Caco-2 (cell line): ENCODE results near the gene STAC2. TPM values are rescaled to one million over a fixed set of nuclear protein-coding genes. Genes with fewer than 3 reads are reported as not detected.
A peak's percentile ranks its signal among the peaks of the same experiment; 100 is the strongest.

Experiments used
- BruUV-seq: library from RNA; stranded (reverse); fragments of 400-500 nt; replicated peaks from 2 replicates; lab custom pipeline; 2021; lab: Mats Ljungman, UMichigan
- CTCF ChIA-PET: fragments of 300-600 bp; sonication (Branson Sonifier 250); formaldehyde crosslinking; loops from one replicate; lab custom pipeline; 2022; ENCODE audit warnings: antibody characterized with exemption; lab: Charles Lee
- POLR2A ChIA-PET: fragments of 300-600 bp; sonication (Branson Sonifier 250); formaldehyde crosslinking; loops from one replicate; lab custom pipeline; 2022; ENCODE audit warnings: antibody characterized with exemption; lab: Charles Lee
- DNase-seq, 2 experiments: peaks; one replicate each; pipeline versions ENCODE4 v3.0.0 to v3.0.0-alpha.2; 2020 to 2022
- H3K27me3 ChIP-seq: replicated peaks from 2 replicates; pipeline ENCODE4 v1.6.0; 2011; ENCODE audit warnings: low read length; ENCODE audit not compliant: control insufficient read depth, insufficient read depth
- H3K36me3 ChIP-seq: 2 replicates; pipeline ENCODE4 v1.5.1; 2011; ENCODE audit warnings: low read length; ENCODE audit not compliant: control insufficient read depth, insufficient read depth
- H3K4me1 ChIP-seq: fragments of 250-450 bp; sonication (Bioruptor Pico); 2 replicates; pipeline ENCODE4 v1.5.1; 2020; ENCODE audit warnings: mild to moderate bottlenecking
- H3K4me3 ChIP-seq: 2 replicates; pipeline ENCODE4 v1.5.1; 2011; ENCODE audit warnings: low read depth, mild to moderate bottlenecking, control low read depth, low read length
- H3K9me3 ChIP-seq: fragments of 250-450 bp; sonication (Bioruptor Pico); 2 replicates; pipeline ENCODE4 v1.5.1; 2020; ENCODE audit warnings: mild to moderate bottlenecking, moderate library complexity
- H3K27ac Mint-ChIP-seq: one replicate; pipeline ENCODE4 v1.8.0; 2022; ENCODE audit warnings: mixed read lengths; ENCODE audit not compliant: unreplicated experiment
- H3K27me3 Mint-ChIP-seq: one replicate; pipeline ENCODE4 v1.8.0; 2022; ENCODE audit warnings: mixed read lengths; ENCODE audit not compliant: insufficient read depth, unreplicated experiment
- H3K36me3 Mint-ChIP-seq: one replicate; pipeline ENCODE4 v1.8.0; 2022; ENCODE audit warnings: mild to moderate bottlenecking, mixed read lengths; ENCODE audit not compliant: insufficient read depth, unreplicated experiment
- H3K4me1 Mint-ChIP-seq: one replicate; pipeline ENCODE4 v1.8.0; 2022; ENCODE audit warnings: low read depth, mixed read lengths; ENCODE audit not compliant: unreplicated experiment
- H3K4me3 Mint-ChIP-seq: one replicate; pipeline ENCODE4 v1.8.0; 2022; ENCODE audit warnings: mild to moderate bottlenecking, moderate library complexity, mixed read lengths; ENCODE audit not compliant: unreplicated experiment
- H3K9me3 Mint-ChIP-seq: one replicate; pipeline ENCODE4 v1.8.0; 2022; ENCODE audit warnings: mixed read lengths; ENCODE audit not compliant: unreplicated experiment
- CTCF ChIP-seq, 2 experiments: fragments of 200-600 bp in 1 of 2; IDR thresholded peaks; 1 replicate in 1 of 2; 2 replicates in 1 of 2; pipeline versions ENCODE4 v1.5.1 to v1.8.0; 2011 to 2022; ENCODE audit warnings: antibody characterized with exemption in 1 of 2, control low read depth in 1 of 2, inconsistent platforms in 1 of 2, low read depth in 1 of 2, low read length in 1 of 2, mild to moderate bottlenecking in 1 of 2, moderate library complexity in 1 of 2; ENCODE audit not compliant: insufficient read depth in 1 of 2, severe bottlenecking in 1 of 2, unreplicated experiment in 1 of 2
- intact Hi-C: fragments of 100-400 bp; cut with micrococcal nuclease; formaldehyde crosslinking; loops from one replicate; pipeline ENCODE4 v1.10.0; 2022; ENCODE audit not compliant: unreplicated experiment
- total RNA-seq: library from RNA; stranded (reverse); gene quantifications from 2 replicates; pipeline ENCODE4 v1.2.3, GENCODE V29; 2022

Gene STAC2
- total RNA-seq, 1 experiment from 2014 or later: 0.09 TPM

- no TSS peak for BruUV-seq
- Histone ChIP-seq H3K27me3 (no peaks in the 10 kb centered on the region), H3K4me1 (no peaks in the 10 kb centered on the region), H3K9me3 (no peaks in the 10 kb centered on the region), H3K4me3 (no peak overlapping the region), H3K36me3 (no peaks in the 10 kb centered on the region)
- H3K36me3 Mint-ChIP-seq: peaks cover 7% of the 10 kb centered on the region
- POLR2A ChIA-PET: no interaction called here
- no peaks in the 10 kb centered on the region for H3K4me1 Mint-ChIP-seq
- intact Hi-C loops: no loop called here
- CTCF ChIA-PET: no interaction called here
- H3K27ac Mint-ChIP-seq: no peak overlapping the region
- H3K27me3 Mint-ChIP-seq: no peaks in the 10 kb centered on the region
- TF ChIP-seq CTCF (IDR thresholded peaks at IDR 0.05; ENCODE audit: insufficient read depth in 1 of 2, low read depth in 1 of 2, low read length in 1 of 2, severe bottlenecking in 1 of 2, unreplicated experiment in 1 of 2): no peak
- H3K9me3 Mint-ChIP-seq: no peaks in the 10 kb centered on the region
- peak; percentile 30 to 61 for DNase-seq
- H3K4me3 Mint-ChIP-seq: no peak overlapping the region
Measured at GRCh38 chr17:39177256-39177655, 48.5 kb downstream of the STAC2 start.

- H3K27ac Mint-ChIP-seq: no peak overlapping the region
- H3K4me1 ChIP-seq: no peaks in the 10 kb centered on the region
- no peaks in the 10 kb centered on the region for H3K36me3 ChIP-seq
- TF ChIP-seq CTCF (IDR thresholded peaks at IDR 0.05; ENCODE audit: insufficient read depth in 1 of 2, low read depth in 1 of 2, low read length in 1 of 2, severe bottlenecking in 1 of 2, unreplicated experiment in 1 of 2): no peak
- intact Hi-C loops: no loop called here
- ChIA-PET CTCF (interaction anchor here (2.0 to 2.8 kb wide), 3 partner anchors 11 to 194 kb away, joined by 8 to 32 read pairs (median 21); partner anchors contain the start of gene RPL19), POLR2A (interaction anchor here (0.6 kb wide), 1 partner anchor 209 kb away, joined by 3 read pairs; the partner anchor contains the start of gene FBXO47)
- no peaks in the 10 kb centered on the region for H3K27me3 Mint-ChIP-seq
- peaks cover 7% of the 10 kb centered on the region for H3K36me3 Mint-ChIP-seq
- no peak for DNase-seq
- H3K27me3 ChIP-seq: no peaks in the 10 kb centered on the region
- no peaks in the 10 kb centered on the region for H3K9me3 ChIP-seq
- no peaks in the 10 kb centered on the region for H3K9me3 Mint-ChIP-seq
- H3K4me3 Mint-ChIP-seq: no peak overlapping the region
- no TSS peak for BruUV-seq
- no peak overlapping the region for H3K4me3 ChIP-seq
- H3K4me1 Mint-ChIP-seq: no peaks in the 10 kb centered on the region
Measured at GRCh38 chr17:39175695-39176093, 50.1 kb downstream of the STAC2 start.

GRCh38 chr17:39174920-39175694 is 50.6 kb downstream of the STAC2 start:
- peak; percentile 68 to 70 for TF ChIP-seq CTCF (IDR thresholded peaks at IDR 0.05; ENCODE audit: insufficient read depth in 1 of 2, low read depth in 1 of 2, low read length in 1 of 2, severe bottlenecking in 1 of 2, unreplicated experiment in 1 of 2)

More at GRCh38 chr17:39174920-39175694, 50.6 kb downstream of the STAC2 start:
- H3K27me3 ChIP-seq: no peaks in the 10 kb centered on the region
- Mint-ChIP-seq H3K36me3 (peaks cover 7% of the 10 kb centered on the region), H3K4me1 (no peaks in the 10 kb centered on the region), H3K9me3 (no peaks in the 10 kb centered on the region), H3K4me3 (no peak overlapping the region), H3K27me3 (no peaks in the 10 kb centered on the region), H3K27ac (no peak overlapping the region)
- no peaks in the 10 kb centered on the region for H3K9me3 ChIP-seq
- CTCF ChIA-PET: interaction anchor here (0.8 to 2.8 kb wide), 11 partner anchors 9 to 306 kb away, joined by 3 to 32 read pairs (median 8); partner anchors contain the start of genes ARL5C and RPL19
- no peaks in the 10 kb centered on the region for H3K4me1 ChIP-seq
- POLR2A ChIA-PET: interaction anchor here (0.6 to 0.7 kb wide), 2 partner anchors 13 to 208 kb away, joined by 3 read pairs; partner anchors contain the start of gene FBXO47
- intact Hi-C loops: no loop called here
- H3K36me3 ChIP-seq: no peaks in the 10 kb centered on the region
- DNase-seq: peak; percentile 66 to 71
- BruUV-seq: no TSS peak
- no peak overlapping the region for H3K4me3 ChIP-seq
